Myocyte (in vitro differentiated cells): Measurements from ENCODE around the gene LRG1. TPM values are rescaled to one million over a fixed set of nuclear protein-coding genes. Genes with fewer than 3 reads are reported as not detected.

Experiments used
- DNase-seq: peaks from one replicate; pipeline ENCODE4 v3.0.0-alpha.2; 2012; ENCODE audit warnings: low read depth
- total RNA-seq: library from RNA; depleted of rRNA; stranded (reverse); fragments of >200 nt; gene quantifications from 2 replicates; pipeline ENCODE4 v1.2.3, GENCODE V29; 2014

Gene LRG1
- total RNA-seq, 1 donor from 2014 or later = 0.05 TPM

DNA sequence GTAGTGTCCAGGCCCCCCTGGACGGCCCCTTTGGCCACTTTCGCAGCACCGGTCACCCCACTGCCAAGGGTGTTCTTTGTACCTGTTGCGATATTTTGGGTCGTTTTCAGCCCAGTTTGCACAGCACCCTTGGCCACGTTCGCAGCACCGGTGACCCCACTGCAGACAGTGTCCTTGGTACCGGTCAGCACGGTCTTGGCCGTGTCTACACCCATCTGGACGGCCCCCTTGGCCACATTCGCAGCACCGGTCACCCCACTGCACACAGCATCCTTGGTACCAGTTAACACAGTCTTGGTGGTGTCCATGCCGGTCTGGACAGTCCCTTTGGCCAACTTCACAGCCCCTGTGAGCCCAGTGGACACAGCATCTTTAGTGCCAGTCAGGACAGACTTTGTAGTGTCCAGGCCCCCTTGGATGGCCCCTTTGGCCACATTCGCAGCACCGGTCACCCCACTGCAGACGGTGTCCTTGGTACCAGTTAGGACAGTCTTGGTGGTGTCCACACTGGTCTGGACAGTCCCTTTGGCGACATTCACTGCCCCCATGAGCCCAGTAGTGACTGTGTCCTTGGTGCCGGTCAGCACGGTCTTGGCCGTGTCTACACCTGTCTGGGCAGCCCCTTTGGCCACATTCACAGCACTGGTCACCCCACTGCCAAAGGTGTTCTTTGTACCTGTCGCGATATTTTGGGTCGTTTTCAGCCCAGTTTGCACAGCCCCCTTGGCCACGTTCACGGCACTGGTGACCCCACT is 28.4 kb downstream of the LRG1 start:
- no peak for DNase-seq

DNA sequence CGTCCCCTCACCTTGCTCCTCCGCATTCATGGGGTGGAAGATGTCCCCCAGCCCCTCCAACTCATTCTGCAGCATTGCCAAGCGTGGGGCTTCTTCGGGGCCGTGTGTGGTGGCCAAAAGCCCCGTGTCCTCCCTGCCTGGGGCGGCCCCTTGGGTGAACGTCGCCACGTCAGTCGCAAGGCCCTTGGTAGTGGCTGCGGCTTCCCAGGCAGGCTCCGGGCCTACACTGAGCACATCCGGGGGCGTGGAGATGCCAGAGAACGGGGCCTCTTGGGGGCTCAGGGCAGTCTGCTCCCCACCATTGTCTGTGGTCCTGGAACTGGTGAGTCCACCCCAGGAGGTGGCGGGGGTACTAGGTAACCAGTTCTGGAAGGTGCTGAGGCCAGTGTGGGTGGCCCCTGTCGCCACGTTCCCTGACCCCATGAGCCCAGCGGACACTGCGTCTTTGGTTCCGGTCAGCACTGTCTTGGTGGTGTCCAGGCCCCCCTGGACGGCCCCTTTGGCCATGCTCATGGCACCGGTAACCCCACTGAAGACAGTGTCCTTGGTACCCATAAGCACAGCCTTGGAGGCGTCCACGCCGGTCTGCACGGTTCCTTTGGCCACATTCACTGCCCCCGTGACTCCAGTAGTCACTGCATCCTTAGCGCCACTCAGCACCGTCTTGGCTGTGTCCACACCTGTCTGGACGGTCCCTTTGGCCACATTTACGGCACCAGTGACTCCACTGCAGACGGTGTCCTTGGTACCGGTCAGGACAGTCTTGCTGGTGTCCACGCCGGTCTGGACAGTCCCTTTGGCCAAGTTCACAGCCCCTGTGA is 29.2 kb downstream of the LRG1 start:
- no peak for DNase-seq

- DNase-seq = no peak
Observed at GRCh38 chr19:4508698-4509097, 31.1 kb downstream of the LRG1 start.

GRCh38 chr19:4507804-4508203 is 32.0 kb downstream of the LRG1 start:
- DNase-seq = no peak

- no peak for DNase-seq
Observed at GRCh38 chr19:4507150-4507452, 32.7 kb downstream of the LRG1 start.

DNA sequence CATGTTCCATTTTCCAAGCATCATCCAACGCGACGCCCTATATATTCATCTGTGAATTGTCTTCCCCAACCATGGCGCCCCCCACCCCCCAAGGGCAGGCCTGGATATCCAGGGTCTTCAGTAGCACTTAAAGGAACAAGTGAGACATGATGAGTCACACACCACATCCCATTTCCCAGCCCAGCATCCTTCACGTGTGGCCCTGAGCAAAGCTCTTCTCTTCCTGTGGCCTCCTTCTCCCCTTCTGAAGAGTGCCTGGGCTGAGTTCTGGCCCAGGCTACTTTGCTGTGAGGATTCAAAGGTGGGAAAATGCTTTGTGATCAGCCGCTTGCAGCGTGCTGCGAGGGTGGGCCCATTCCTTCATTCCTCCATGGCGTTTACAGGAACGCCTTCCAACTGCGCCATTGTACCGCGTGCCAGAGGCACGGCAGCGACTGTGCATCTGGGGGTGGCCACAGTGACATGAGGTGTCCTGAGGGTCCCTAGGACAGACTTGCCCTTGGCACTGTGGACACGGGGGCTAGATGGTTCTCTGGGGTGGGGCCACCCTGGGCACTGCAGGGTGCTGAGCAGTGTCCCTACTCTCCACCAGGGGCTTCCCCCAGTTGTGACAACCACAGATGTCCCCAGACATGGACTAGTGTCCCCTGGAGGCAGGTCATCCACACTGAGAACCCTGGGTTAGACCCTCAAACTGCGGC is 33.2 kb downstream of the LRG1 start:
- no peak for DNase-seq

GRCh38 chr19:4505570-4506448 is 34.0 kb downstream of the LRG1 start:
- DNase-seq = no peak

DNA sequence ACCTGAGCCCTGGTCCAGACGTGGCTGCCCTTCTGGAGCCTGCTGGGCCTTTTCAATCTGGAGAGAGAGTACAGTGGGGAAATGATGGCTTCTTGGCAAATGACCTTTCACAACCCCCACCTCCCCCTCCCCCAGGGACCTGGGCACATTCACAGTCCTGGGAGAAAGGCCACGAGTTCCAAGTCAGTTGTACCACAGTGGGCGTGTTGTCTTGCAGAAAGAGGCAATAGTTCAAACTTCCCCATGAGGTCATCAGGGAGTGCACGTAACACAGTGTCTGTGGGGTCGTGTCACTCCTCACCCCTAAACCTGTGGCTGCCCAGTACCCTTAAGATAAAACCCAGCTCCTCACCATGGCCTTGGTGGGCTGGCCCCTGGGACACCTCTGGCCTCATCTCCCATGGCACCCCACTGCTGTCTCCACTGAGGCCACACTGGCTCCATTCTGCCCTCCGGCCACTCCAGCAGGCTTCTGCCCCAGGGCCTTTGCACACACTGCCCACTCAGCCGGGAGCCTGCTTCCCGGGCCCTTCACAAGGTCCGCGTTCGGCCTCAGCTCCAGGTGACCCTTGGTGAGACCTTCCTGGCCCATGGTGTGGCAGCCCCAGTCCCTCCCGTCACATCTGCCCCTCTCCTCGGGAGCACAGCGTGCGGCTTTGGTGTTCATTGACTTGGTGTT is 34.8 kb downstream of the LRG1 start:
- DNase-seq = no peak

GRCh38 chr19:4504297-4504701 is 35.5 kb downstream of the LRG1 start:
- DNase-seq = peak; percentile 75

DNA sequence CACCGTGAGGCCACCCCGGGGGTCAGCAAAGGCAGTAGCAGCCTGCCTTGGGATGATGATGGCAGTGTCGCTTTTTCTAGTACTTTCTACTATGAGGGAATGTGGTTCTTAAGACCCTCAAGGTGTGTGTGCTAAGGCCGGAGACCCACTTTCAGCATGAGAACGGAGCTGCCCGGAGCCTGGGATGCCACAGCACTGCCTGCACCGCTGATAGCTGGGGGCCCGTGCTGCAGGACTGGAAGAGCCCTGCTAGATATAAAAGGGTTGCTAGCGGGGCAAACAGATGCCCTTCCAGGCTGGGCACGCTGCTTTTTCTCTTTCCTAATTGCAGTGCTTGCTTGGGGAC is 36.0 kb downstream of the LRG1 start:
- DNase-seq = no peak

- peak; percentile 18 for DNase-seq
Observed at GRCh38 chr19:4503132-4503824, 36.6 kb downstream of the LRG1 start.

- no peak for DNase-seq
Observed at GRCh38 chr19:4502282-4503131, 37.3 kb downstream of the LRG1 start.

DNA sequence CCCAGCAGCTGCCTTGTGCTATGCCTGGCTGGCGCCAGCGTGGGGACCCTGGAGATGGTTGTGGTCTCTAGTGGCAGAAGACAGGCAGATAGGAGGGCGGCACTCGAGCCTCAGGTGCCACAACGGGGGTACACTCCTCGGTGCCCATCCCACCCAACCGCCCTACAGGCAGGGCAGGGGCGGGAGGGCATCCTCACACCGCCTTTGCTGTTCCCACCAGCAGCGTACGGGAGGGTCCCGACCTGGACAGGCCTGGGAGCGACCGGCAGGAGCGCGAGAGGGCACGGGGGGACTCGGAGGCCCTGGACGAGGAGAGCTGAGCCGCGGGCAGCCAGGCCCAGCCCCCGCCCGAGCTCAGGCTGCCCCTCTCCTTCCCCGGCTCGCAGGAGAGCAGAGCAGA is 38.1 kb downstream of the LRG1 start:
- DNase-seq = no peak

DNA sequence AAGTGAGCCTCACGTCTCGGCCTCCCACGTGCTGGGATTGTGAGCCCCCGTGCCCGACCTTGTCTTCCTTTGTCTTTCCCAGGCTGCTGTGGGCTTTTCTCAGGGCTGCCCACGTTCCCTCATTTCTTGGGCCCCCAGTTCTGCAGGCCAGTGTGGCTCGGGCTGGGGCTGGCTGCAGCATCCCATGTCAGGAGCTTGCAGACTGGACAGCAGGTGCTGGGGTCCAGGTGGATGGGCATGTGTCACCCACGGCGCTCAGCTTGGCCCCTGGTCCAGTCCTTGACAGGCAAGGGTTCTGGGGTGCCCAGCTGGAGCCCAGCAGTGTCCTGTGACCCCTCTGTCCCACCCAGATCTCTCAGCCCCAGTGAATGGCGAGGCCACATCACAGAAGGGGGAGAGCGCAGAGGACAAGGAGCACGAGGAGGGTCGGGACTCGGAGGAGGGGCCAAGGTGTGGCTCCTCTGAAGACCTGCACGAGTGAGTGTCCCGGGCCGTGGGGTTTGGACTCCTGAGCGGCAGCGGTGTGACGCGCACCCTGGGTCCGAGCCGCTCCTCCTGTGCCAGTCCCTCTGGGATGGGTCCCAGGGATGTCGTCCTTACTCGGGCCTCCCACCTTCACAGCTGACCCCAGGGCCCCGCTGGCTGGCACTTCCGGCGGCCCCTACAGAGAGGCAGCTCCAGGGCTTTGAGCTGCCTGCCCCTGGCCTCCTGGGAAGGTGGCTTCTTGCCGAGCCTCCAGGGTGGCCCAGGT is 38.8 kb downstream of the LRG1 start:
- no peak for DNase-seq

- no peak for DNase-seq
Observed at GRCh38 chr19:4499855-4500254, 40.0 kb downstream of the LRG1 start.

- DNase-seq = no peak
Observed at GRCh38 chr19:4499318-4499717, 40.5 kb downstream of the LRG1 start.

DNA sequence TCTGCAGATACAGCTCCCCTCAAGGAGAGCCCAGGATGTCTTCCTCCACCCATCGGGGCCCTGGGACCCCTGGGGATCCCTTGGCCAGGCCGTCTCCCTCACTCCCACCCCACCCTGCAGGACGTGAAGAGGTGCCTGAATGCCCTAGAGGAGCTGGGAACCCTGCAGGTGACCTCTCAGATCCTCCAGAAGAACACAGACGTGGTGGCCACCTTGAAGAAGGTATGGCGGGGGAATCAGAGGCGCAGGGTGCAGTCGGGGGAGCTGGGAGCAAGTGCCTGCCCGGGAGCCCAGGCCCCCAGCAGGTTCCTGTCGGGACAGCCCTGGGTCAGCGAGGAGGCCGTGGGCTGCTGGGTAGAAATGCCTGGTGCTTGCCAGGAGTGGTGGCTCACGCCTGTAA is 41.1 kb downstream of the LRG1 start:
- no peak for DNase-seq

GRCh38 chr19:4497770-4498389 is 42.0 kb downstream of the LRG1 start:
- no peak for DNase-seq
